Natural killer cell (primary cell): ENCODE results near the gene RTTN. TPM values are rescaled to one million over a fixed set of nuclear protein-coding genes. Genes with fewer than 3 reads are reported as not detected.

Source experiments
- ATAC-seq, 3 donors: fragments of 150-1000 bp in 2 of 3; fragments of 200-7000 bp in 1 of 3; cut with Tn5 transposase; 1 replicate in 1 of 3; 2 replicates in 2 of 3; pipeline ENCODE4 v1.10.0; 2021; ENCODE audit warnings: mild to moderate bottlenecking in 2 of 3, moderate library complexity in 2 of 3
- DNase-seq, 2 donors: peaks; one replicate each; pipeline versions ENCODE4 v3.0.0 to v3.0.0-alpha.2; 2013 to 2021; ENCODE audit warnings: mixed read lengths in 1 of 2
- H3K27ac ChIP-seq: one replicate; pipeline ENCODE4 v1.5.1; 2013; ENCODE audit warnings: mild to moderate bottlenecking, low read length
- H3K27me3 ChIP-seq: one replicate; pipeline ENCODE4 v1.6.1; 2013; ENCODE audit warnings: low read length; ENCODE audit not compliant: control insufficient read depth, insufficient read depth
- H3K36me3 ChIP-seq: one replicate; pipeline ENCODE4 v1.6.1; 2013; ENCODE audit warnings: low read length; ENCODE audit not compliant: control insufficient read depth, insufficient read depth
- H3K4me1 ChIP-seq: one replicate; pipeline ENCODE4 v1.6.1; 2013; ENCODE audit warnings: low read length; ENCODE audit not compliant: control insufficient read depth, insufficient read depth
- H3K4me3 ChIP-seq: one replicate; pipeline ENCODE4 v1.5.1; 2013; ENCODE audit warnings: low read length
- H3K9me3 ChIP-seq: one replicate; pipeline ENCODE4 v1.6.1; 2013; ENCODE audit warnings: low read length; ENCODE audit not compliant: control insufficient read depth, insufficient read depth
- H3K27ac Mint-ChIP-seq, 2 donors: one replicate each; pipeline ENCODE4 v1.8.0; 2022; ENCODE audit warnings: mild to moderate bottlenecking in 2 of 2, mixed read lengths in 2 of 2, moderate library complexity in 1 of 2
- H3K27me3 Mint-ChIP-seq, 2 donors: one replicate each; pipeline ENCODE4 v1.8.0; 2022; ENCODE audit warnings: low read depth in 2 of 2, mixed read lengths in 2 of 2
- H3K36me3 Mint-ChIP-seq: one replicate; pipeline ENCODE4 v1.8.0; 2022; ENCODE audit warnings: mixed read lengths
- H3K4me1 Mint-ChIP-seq, 2 donors: one replicate each; pipeline ENCODE4 v1.8.0; 2022; ENCODE audit warnings: mixed read lengths in 2 of 2
- H3K4me3 Mint-ChIP-seq: one replicate; pipeline ENCODE4 v1.8.0; 2022; ENCODE audit warnings: mild to moderate bottlenecking, moderate library complexity, mixed read lengths
- H3K9me3 Mint-ChIP-seq, 2 donors: one replicate each; pipeline ENCODE4 v1.8.0; 2022; ENCODE audit warnings: mixed read lengths in 2 of 2
- WGBS: methylation state at CpG from one replicate; pipeline ENCODE4 v1.1.7; 2013; ENCODE audit warnings: missing lambda C conversion rate; ENCODE audit not compliant: insufficient coverage; 5-methylcytosine and 5-hydroxymethylcytosine counted together
- intact Hi-C: fragments of 100-400 bp; cut with micrococcal nuclease; formaldehyde crosslinking; loops from one replicate; pipeline ENCODE4 v1.14.2; 2022
- total RNA-seq, 4 donors: library from RNA; stranded (reverse); fragments of 120-200 nt in 1 of 4; gene quantifications; one replicate each; pipeline versions ENCODE4 v1.2.3 to v1.2.4, GENCODE V29; 2013 to 2022
- TF ChIP-seq, protein P1 (sequence below): fragments of 200-600 bp; IDR thresholded peaks from one replicate; pipeline ENCODE4 v1.8.0; 2022; ENCODE audit warnings: antibody characterized with exemption

RTTN gene
- total RNA-seq, 3 donors from 2014 or later (not counting 1 experiment from before 2014, with no cell fraction given), result 33.0 to 41.0 (median 35.5) TPM

- Mint-ChIP-seq H3K4me1 (peaks cover 17 to 21% of the 10 kb centered on the region in 2 donors), H3K4me3 (no peak overlapping the region), H3K27ac (no peak overlapping the region), H3K9me3 (no peaks in the 10 kb centered on the region), H3K27me3 (no peaks in the 10 kb centered on the region), H3K36me3 (no peaks in the 10 kb centered on the region)
- H3K4me1 ChIP-seq, result no peaks in the 10 kb centered on the region
- ATAC-seq, result peak in 1 of 3 donors; percentile 34
- no peak for DNase-seq
- TF ChIP-seq, protein P1, sequence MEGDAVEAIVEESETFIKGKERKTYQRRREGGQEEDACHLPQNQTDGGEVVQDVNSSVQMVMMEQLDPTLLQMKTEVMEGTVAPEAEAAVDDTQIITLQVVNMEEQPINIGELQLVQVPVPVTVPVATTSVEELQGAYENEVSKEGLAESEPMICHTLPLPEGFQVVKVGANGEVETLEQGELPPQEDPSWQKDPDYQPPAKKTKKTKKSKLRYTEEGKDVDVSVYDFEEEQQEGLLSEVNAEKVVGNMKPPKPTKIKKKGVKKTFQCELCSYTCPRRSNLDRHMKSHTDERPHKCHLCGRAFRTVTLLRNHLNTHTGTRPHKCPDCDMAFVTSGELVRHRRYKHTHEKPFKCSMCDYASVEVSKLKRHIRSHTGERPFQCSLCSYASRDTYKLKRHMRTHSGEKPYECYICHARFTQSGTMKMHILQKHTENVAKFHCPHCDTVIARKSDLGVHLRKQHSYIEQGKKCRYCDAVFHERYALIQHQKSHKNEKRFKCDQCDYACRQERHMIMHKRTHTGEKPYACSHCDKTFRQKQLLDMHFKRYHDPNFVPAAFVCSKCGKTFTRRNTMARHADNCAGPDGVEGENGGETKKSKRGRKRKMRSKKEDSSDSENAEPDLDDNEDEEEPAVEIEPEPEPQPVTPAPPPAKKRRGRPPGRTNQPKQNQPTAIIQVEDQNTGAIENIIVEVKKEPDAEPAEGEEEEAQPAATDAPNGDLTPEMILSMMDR, result no peak
- no peak overlapping the region for H3K27ac ChIP-seq
- 71% methylated on average over 1 of the region's 1 CpG for WGBS
- no peak overlapping the region for H3K4me3 ChIP-seq
- no peaks in the 10 kb centered on the region for H3K27me3 ChIP-seq
- H3K36me3 ChIP-seq, result peaks cover 6% of the 10 kb centered on the region
- intact Hi-C loops, result loop anchor here (2.0 to 5.0 kb wide), 3 partner anchors 123 to 433 kb away; partner anchors contain the start of gene CD226
- no peaks in the 10 kb centered on the region for H3K9me3 ChIP-seq
These were observed 135.5 kb downstream of the RTTN start for GRCh38 chr18:70069965-70070364.

GRCh38 chr18:70069382-70069781, 136.1 kb downstream of the RTTN start:
- ATAC-seq (no peak), DNase-seq (no peak)
- H3K27ac Mint-ChIP-seq, result peak overlapping the region in 1 of 2 donors; percentile 7
- Histone ChIP-seq H3K9me3 (no peaks in the 10 kb centered on the region), H3K27me3 (no peaks in the 10 kb centered on the region), H3K4me3 (no peak overlapping the region), H3K36me3 (peaks cover 6% of the 10 kb centered on the region), H3K27ac (no peak overlapping the region), H3K4me1 (no peaks in the 10 kb centered on the region)
- no peak overlapping the region for H3K4me3 Mint-ChIP-seq
- H3K36me3 Mint-ChIP-seq, result no peaks in the 10 kb centered on the region
- H3K9me3 Mint-ChIP-seq, result no peaks in the 10 kb centered on the region
- H3K27me3 Mint-ChIP-seq, result no peaks in the 10 kb centered on the region
- H3K4me1 Mint-ChIP-seq, result peaks cover 17 to 21% of the 10 kb centered on the region in 2 donors
- TF ChIP-seq, protein P1, result no peak
- intact Hi-C loops, result no loop called here

GRCh38 chr18:70068981-70069380, 136.5 kb downstream of the RTTN start:
- Mint-ChIP-seq H3K4me3 (no peak overlapping the region), H3K36me3 (no peaks in the 10 kb centered on the region), H3K27ac (peak overlapping the region; percentile 7 to 25), H3K27me3 (no peaks in the 10 kb centered on the region), H3K9me3 (no peaks in the 10 kb centered on the region), H3K4me1 (peaks cover 17 to 21% of the 10 kb centered on the region in 2 donors)
- H3K4me3 ChIP-seq, result no peak overlapping the region
- H3K36me3 ChIP-seq, result peaks cover 6% of the 10 kb centered on the region
- H3K9me3 ChIP-seq, result no peaks in the 10 kb centered on the region
- TF ChIP-seq, protein P1, result no peak
- H3K27me3 ChIP-seq, result no peaks in the 10 kb centered on the region
- no peak for DNase-seq
- H3K27ac ChIP-seq, result no peak overlapping the region
- no peaks in the 10 kb centered on the region for H3K4me1 ChIP-seq
- ATAC-seq, result peak; percentile 54 to 69 (median 57)
- intact Hi-C loops, result no loop called here

DNA sequence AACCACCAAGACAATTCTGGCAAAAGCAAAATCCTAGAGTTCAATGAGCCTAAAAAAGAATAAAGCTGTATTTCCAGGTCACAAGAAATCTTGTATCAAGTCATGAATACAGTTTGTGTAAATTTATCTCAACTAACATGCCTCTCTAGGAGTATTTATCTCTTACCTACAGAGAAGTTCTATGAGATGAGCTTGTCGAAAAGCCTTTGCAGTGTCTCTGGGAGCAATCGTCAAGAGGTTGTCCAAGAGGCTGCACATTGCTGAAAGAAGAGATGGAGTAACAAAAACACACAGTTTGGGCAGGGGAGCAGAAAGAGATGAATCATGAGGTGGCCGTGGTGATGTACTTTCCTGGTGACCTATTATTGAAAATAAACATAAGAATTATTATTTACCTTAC, 145.8 kb downstream of the RTTN start:
- no peak for ATAC-seq
- Mint-ChIP-seq H3K4me3 (no peak overlapping the region), H3K36me3 (peaks cover 14% of the 10 kb centered on the region), H3K4me1 (no peaks in the 10 kb centered on the region), H3K27ac (no peak overlapping the region), H3K27me3 (no peaks in the 10 kb centered on the region), H3K9me3 (no peaks in the 10 kb centered on the region)
- DNase-seq, result no peak
- H3K27ac ChIP-seq, result no peak overlapping the region
- H3K36me3 ChIP-seq, result peaks cover 7% of the 10 kb centered on the region
- no peak overlapping the region for H3K4me3 ChIP-seq
- H3K9me3 ChIP-seq, result no peaks in the 10 kb centered on the region
- TF ChIP-seq, protein P1, result no peak
- 100% methylated on average over 2 of the region's 3 CpGs for WGBS
- intact Hi-C loops, result no loop called here
- no peaks in the 10 kb centered on the region for H3K4me1 ChIP-seq
- H3K27me3 ChIP-seq, result no peaks in the 10 kb centered on the region
